ENCODE results near the gene TDRD6. TPM values are rescaled to one million over a fixed set of nuclear protein-coding genes. Genes with fewer than 3 reads are reported as not detected.
A peak's percentile ranks its signal among the peaks of the same experiment; 100 is the strongest.
"Not testable (repeated sequence)": the region's sequence is repeated elsewhere in the genome, so short reads cannot be mapped to it uniquely, and the experiment has no call there.

Gene TDRD6
- total and polyA plus RNA-seq, 8 donors, result 0.48 to 1.5 (median 0.89) TPM; not detected in 5

- H3K36me3 ChIP-seq, result no peaks in the 10 kb centered on the region
- WGBS, 5 donors, result 94 to 100% (median 96%) methylated on average over 1 of the region's 1 CpG
- intact Hi-C loops (cut with DNase I; ENCODE audit: low total_unique reads), result no loop called here
- no peak overlapping the region for H3K4me3 ChIP-seq
- DNase-seq, result no peak
- no peaks in the 10 kb centered on the region for H3K9me3 ChIP-seq
- H3K27ac ChIP-seq, result no peak overlapping the region
- H3K27me3 ChIP-seq, result no peaks in the 10 kb centered on the region
- no peaks in the 10 kb centered on the region for H3K4me1 ChIP-seq
- TF ChIP-seq CTCF (IDR thresholded peaks at IDR 0.05) (no peak), EP300 (IDR thresholded peaks at IDR 0.05) (no peak), POLR2A (IDR thresholded peaks at IDR 0.05) (no peak), POLR2AphosphoS5 (IDR thresholded peaks at IDR 0.05) (no peak)
These were observed 42.4 kb upstream of the TDRD6 start for GRCh38 chr6:46645265-46645664.

GRCh38 chr6:46648108-46648507 is 39.6 kb upstream of the TDRD6 start:
- H3K4me1 ChIP-seq, result peaks cover 0 to 20% (median 9%) of the 10 kb centered on the region in 4 donors
- H3K36me3 ChIP-seq; H3K27me3 ChIP-seq; intact Hi-C loops (cut with DNase I; ENCODE audit: low total_unique reads); H3K4me3 ChIP-seq; H3K9me3 ChIP-seq; H3K27ac ChIP-seq; DNase-seq: not testable (repeated sequence)
- WGBS, 5 donors, result 62 to 97% (median 89%) methylated on average over 3 to 4 of the region's 4 CpGs

GRCh38 chr6:46648869-46649492 is 38.7 kb upstream of the TDRD6 start:
- Histone ChIP-seq H3K4me1 (peaks cover 0 to 27% (median 17%) of the 10 kb centered on the region in 4 donors), H3K27ac (no peak overlapping the region), H3K27me3 (no peaks in the 10 kb centered on the region), H3K4me3 (no peak overlapping the region), H3K9me3 (no peaks in the 10 kb centered on the region), H3K36me3 (no peaks in the 10 kb centered on the region)
- 71 to 80% (median 74%) methylated on average over 5 of the region's 5 CpGs for WGBS, 5 donors
- intact Hi-C loops (cut with DNase I; ENCODE audit: low total_unique reads), result no loop called here
- no peak for DNase-seq
- TF ChIP-seq EP300 (IDR thresholded peaks at IDR 0.05) (no peak), CTCF (IDR thresholded peaks at IDR 0.05) (no peak), POLR2AphosphoS5 (IDR thresholded peaks at IDR 0.05) (no peak), POLR2A (IDR thresholded peaks at IDR 0.05) (no peak)

- DNase-seq, result peak in 1 of 2 donors; percentile 11
- no peaks in the 10 kb centered on the region for H3K27me3 ChIP-seq
- whole genome bisulfite sequencing, 5 donors, result 27 to 43% (median 30%) methylated on average over 1 of the region's 1 CpG
- TF ChIP-seq POLR2A (IDR thresholded peaks at IDR 0.05), result no peak
- no peak for TF ChIP-seq POLR2AphosphoS5 (IDR thresholded peaks at IDR 0.05)
- TF ChIP-seq CTCF (IDR thresholded peaks at IDR 0.05), result no peak
- no peak for TF ChIP-seq EP300 (IDR thresholded peaks at IDR 0.05)
- peak overlapping the region in 3 of 4 donors; percentile 82 to 92 (median 92) for H3K4me3 ChIP-seq
- H3K9me3 ChIP-seq, result no peaks in the 10 kb centered on the region
- H3K36me3 ChIP-seq, result no peaks in the 10 kb centered on the region
- intact Hi-C loops (cut with DNase I; ENCODE audit: low total_unique reads), result no loop called here
- peaks cover 0 to 37% (median 24%) of the 10 kb centered on the region in 4 donors for H3K4me1 ChIP-seq
- H3K27ac ChIP-seq, result no peak overlapping the region
These were observed 36.7 kb upstream of the TDRD6 start for GRCh38 chr6:46651006-46651405.

- intact Hi-C loops (cut with DNase I; ENCODE audit: low total_unique reads), result no loop called here
These were observed 35.9 kb upstream of the TDRD6 start for GRCh38 chr6:46651816-46652215.

More at GRCh38 chr6:46651816-46652215, 35.9 kb upstream of the TDRD6 start:
- Histone ChIP-seq H3K4me1 (peaks cover 0 to 37% (median 24%) of the 10 kb centered on the region in 4 donors), H3K27ac (peak overlapping the region in 4 of 5 donors; percentile 82 to 92 (median 87)), H3K36me3 (peaks cover 0 to 5% (median under 1%) of the 10 kb centered on the region in 4 donors), H3K27me3 (no peaks in the 10 kb centered on the region), H3K9me3 (no peaks in the 10 kb centered on the region), H3K4me3 (peak overlapping the region; percentile 82 to 92 (median 88))
- peak in 1 of 2 donors; percentile 31 for DNase-seq
- no peak for TF ChIP-seq POLR2AphosphoS5 (IDR thresholded peaks at IDR 0.05)
- no peak for TF ChIP-seq POLR2A (IDR thresholded peaks at IDR 0.05)
- no peak for TF ChIP-seq CTCF (IDR thresholded peaks at IDR 0.05)
- TF ChIP-seq EP300 (IDR thresholded peaks at IDR 0.05), result no peak
- 8 to 17% (median 9%) methylated on average over 8 of the region's 8 CpGs for WGBS, 5 donors
